Keratinocyte (primary cell): ENCODE measurements around the gene MUC13. TPM values are rescaled to one million over a fixed set of nuclear protein-coding genes. Genes with fewer than 3 reads are reported as not detected.
A peak's percentile ranks its signal among the peaks of the same experiment; 100 is the strongest.

ENCODE experiments used
- DNase-seq: peaks from one replicate; pipeline ENCODE4 v3.0.0-alpha.2; 2011; ENCODE audit warnings: low read depth, missing footprints, low spot score
- FAIRE-seq: peaks from 2 replicates; lab custom pipeline; 2011; peaks lifted over from hg19 to GRCh38; lab: Jason Lieb, UNC
- H2AFZ ChIP-seq: 2 replicates; pipeline ENCODE4 v1.6.0; 2012; ENCODE audit warnings: low read length, control low read depth, inconsistent platforms; ENCODE audit not compliant: control insufficient read depth
- H3K27ac ChIP-seq: 2 replicates; pipeline ENCODE4 v1.5.1; 2011; ENCODE audit warnings: low read length; ENCODE audit not compliant: control insufficient read depth, insufficient read depth
- H3K27me3 ChIP-seq: 3 replicates; pipeline ENCODE4 v1.6.0; 2011; ENCODE audit warnings: low read length; ENCODE audit not compliant: control insufficient read depth, insufficient read depth; ENCODE audit errors: extremely low read depth
- H3K36me3 ChIP-seq, 2 experiments: 2 replicates in 1 of 2; 3 replicates in 1 of 2; pipeline ENCODE4 v1.5.1; 2011; ENCODE audit warnings: low read length in 2 of 2, mild to moderate bottlenecking in 1 of 2; ENCODE audit not compliant: control insufficient read depth in 2 of 2, insufficient read depth in 2 of 2; ENCODE audit errors: extremely low read depth in 1 of 2
- H3K4me1 ChIP-seq: 3 replicates; pipeline ENCODE4 v1.5.1; 2011; ENCODE audit warnings: low read length; ENCODE audit not compliant: control insufficient read depth, insufficient read depth; ENCODE audit errors: extremely low read depth
- H3K4me2 ChIP-seq: 3 replicates; pipeline ENCODE4 v1.6.0; 2011; ENCODE audit warnings: low read depth, low read length; ENCODE audit not compliant: control insufficient read depth, insufficient read depth; ENCODE audit errors: extremely low read depth
- H3K4me3 ChIP-seq, 3 experiments: fragments of 200-600 bp in 1 of 3; sonication (generic) in 1 of 3; 2 replicates in 2 of 3; 3 replicates in 1 of 3; pipeline ENCODE4 v1.5.1; 2011 to 2016; ENCODE audit warnings: low read length in 3 of 3, mild to moderate bottlenecking in 3 of 3, control low read depth in 2 of 3, inconsistent platforms in 1 of 3, low read depth in 1 of 3, mixed read lengths in 1 of 3, mixed run types in 1 of 3, moderate library complexity in 1 of 3; ENCODE audit not compliant: control insufficient read depth in 2 of 3, insufficient read depth in 2 of 3; ENCODE audit errors: extremely low read depth in 1 of 3
- H3K79me2 ChIP-seq: 2 replicates; pipeline ENCODE4 v1.6.0; 2012; ENCODE audit warnings: low read length; ENCODE audit not compliant: control insufficient read depth, insufficient read depth
- H3K9ac ChIP-seq: 3 replicates; pipeline ENCODE4 v1.6.0; 2011; ENCODE audit warnings: low read length; ENCODE audit not compliant: control insufficient read depth, insufficient read depth; ENCODE audit errors: extremely low read depth
- H3K9me1 ChIP-seq: 3 replicates; pipeline ENCODE4 v1.6.0; 2011; ENCODE audit warnings: low read length; ENCODE audit not compliant: control insufficient read depth, insufficient read depth; ENCODE audit errors: extremely low read depth
- H3K9me3 ChIP-seq: 2 replicates; pipeline ENCODE4 v1.5.1; 2012; ENCODE audit warnings: low read depth, low read length; ENCODE audit not compliant: control insufficient read depth
- H4K20me1 ChIP-seq: 3 replicates; pipeline ENCODE4 v1.6.0; 2011; ENCODE audit warnings: low read length; ENCODE audit not compliant: control insufficient read depth, insufficient read depth; ENCODE audit errors: extremely low read depth
- CTCF ChIP-seq, 3 experiments: IDR thresholded peaks in 1 of 3; conservative IDR thresholded peaks in 1 of 3; optimal IDR thresholded peaks in 1 of 3; 2 replicates in 2 of 3; 3 replicates in 1 of 3; pipeline versions ENCODE3 to v1.5.1; 2011; ENCODE audit warnings: low read length in 3 of 3, mild to moderate bottlenecking in 3 of 3, moderate library complexity in 2 of 3, control low read depth in 1 of 3, inconsistent platforms in 1 of 3; ENCODE audit not compliant: insufficient read depth in 2 of 3; ENCODE audit errors: extremely low read depth in 1 of 3
- EZH2 ChIP-seq: IDR thresholded peaks from one replicate; pipeline ENCODE4 v1.6.1; 2012; ENCODE audit warnings: inconsistent platforms, mild to moderate bottlenecking, low read length, moderate library complexity
- dilution Hi-C: fragments of 300-500 bp; cut with MboI; formaldehyde crosslinking; loops from one replicate; pipeline ENCODE4 v1.7.0; 2020; ENCODE audit warnings: low sequenced_read_pairs; ENCODE audit not compliant: extremely low pct_ligation_motif_present
- polyA plus RNA-seq, 5 experiments: library from polyadenylated mRNA; depleted of rRNA in 3 of 5; stranded (reverse) in 3 of 5; stranded (forward) in 1 of 5; unstranded in 1 of 5; fragments of >200 nt; gene quantifications; 1 replicate in 1 of 5; 2 replicates in 3 of 5; 3 replicates in 1 of 5; pipeline versions ENCODE4 v1.2.1 to v1.2.3, GENCODE V29; 2011 to 2012; ENCODE audit warnings: missing spikeins in 2 of 5, low read depth in 1 of 5, low replicate concordance in 1 of 5

MUC13 gene
- polyA plus RNA-seq, 1 donor (not counting 4 experiments of a cell fraction or from before 2014, with no cell fraction given) = not detected

DNA sequence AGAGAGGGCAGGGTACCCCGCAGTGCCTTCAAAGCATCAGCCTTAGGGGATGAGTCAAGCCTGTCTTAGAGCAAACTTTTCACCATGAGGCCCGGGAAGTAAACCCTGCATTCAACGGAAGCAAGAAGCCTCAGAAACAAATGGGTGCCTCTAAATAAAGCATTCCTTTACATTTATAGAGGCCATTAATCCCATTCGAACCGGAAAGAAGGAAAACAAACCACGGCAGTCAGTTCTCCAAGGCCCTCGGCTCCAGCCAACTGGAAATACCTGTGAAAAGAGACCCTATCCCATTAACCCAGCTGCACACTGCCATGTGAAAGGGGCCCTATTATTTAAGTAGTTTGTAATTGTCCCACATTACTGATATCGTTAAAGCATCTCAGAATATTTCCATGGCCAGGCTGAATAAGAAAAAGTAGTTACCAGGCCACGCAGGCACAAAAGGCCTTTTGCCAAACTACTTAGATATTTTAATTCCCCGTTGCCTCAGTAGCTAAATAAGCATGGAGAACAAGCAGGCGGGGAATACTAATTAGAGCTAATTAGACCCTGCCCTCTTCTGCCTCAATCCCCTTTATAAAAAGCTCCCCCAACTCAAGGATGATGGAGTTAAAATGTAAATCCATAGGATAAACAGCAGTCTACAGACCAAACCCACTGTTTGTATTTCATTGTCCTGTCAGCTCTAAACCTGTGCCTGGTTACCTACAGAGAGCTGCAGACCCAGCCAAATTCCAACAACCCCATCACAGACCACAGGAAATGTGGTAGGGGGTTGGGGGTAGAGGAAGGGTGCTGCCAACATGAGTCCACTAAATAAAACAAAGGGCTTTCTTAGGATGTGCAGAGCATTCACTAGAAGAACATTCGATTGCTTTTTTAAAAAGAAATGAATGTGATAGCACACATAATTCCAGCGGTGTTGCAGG is 51.5 kb downstream of the MUC13 start:
- H3K9me1 ChIP-seq = no peaks in the 10 kb centered on the region
- H2AFZ ChIP-seq = no peak overlapping the region
- H3K4me3 ChIP-seq = no peak overlapping the region
- H3K9me3 ChIP-seq = no peaks in the 10 kb centered on the region
- no peaks in the 10 kb centered on the region for H3K27me3 ChIP-seq
- peak overlapping the region; percentile 88 for H3K27ac ChIP-seq
- H3K79me2 ChIP-seq = peaks cover 58% of the 10 kb centered on the region
- H3K36me3 ChIP-seq = peaks cover 0 to 12% of the 10 kb centered on the region in 2 experiments
- DNase-seq (no peak), FAIRE-seq (no peak)
- H3K4me2 ChIP-seq = peak overlapping the region; percentile 99
- H3K4me1 ChIP-seq = peaks cover 68% of the 10 kb centered on the region
- no peak overlapping the region for H3K9ac ChIP-seq
- H4K20me1 ChIP-seq = no peaks in the 10 kb centered on the region
- TF ChIP-seq EZH2 (no peak), CTCF (optimal IDR thresholded peaks at IDR 0.05 in 1 of 3, IDR thresholded peaks at IDR 0.05 in 1 of 3, conservative IDR thresholded peaks at IDR 0.05 in 1 of 3; ENCODE audit: extremely low read depth in 1 of 3, insufficient read depth in 2 of 3, low read length in 3 of 3) (no peak)
- dilution Hi-C loops = no loop called here

- TF ChIP-seq EZH2 (no peak), CTCF (optimal IDR thresholded peaks at IDR 0.05 in 1 of 3, IDR thresholded peaks at IDR 0.05 in 1 of 3, conservative IDR thresholded peaks at IDR 0.05 in 1 of 3; ENCODE audit: extremely low read depth in 1 of 3, insufficient read depth in 2 of 3, low read length in 3 of 3) (no peak)
- peak; percentile 43 for FAIRE-seq
- no peak overlapping the region for H3K4me2 ChIP-seq
These were observed 52.4 kb downstream of the MUC13 start for GRCh38 chr3:124881976-124882697.

More at GRCh38 chr3:124881976-124882697, 52.4 kb downstream of the MUC13 start:
- dilution Hi-C loops = no loop called here
- H3K9me3 ChIP-seq = no peaks in the 10 kb centered on the region
- H3K9me1 ChIP-seq = no peaks in the 10 kb centered on the region
- H3K36me3 ChIP-seq = peaks cover 0 to 12% of the 10 kb centered on the region in 2 experiments
- no peak overlapping the region for H3K9ac ChIP-seq
- H3K79me2 ChIP-seq = peaks cover 67% of the 10 kb centered on the region
- H3K27me3 ChIP-seq = no peaks in the 10 kb centered on the region
- H3K4me1 ChIP-seq = peaks cover 70% of the 10 kb centered on the region
- no peak overlapping the region for H3K27ac ChIP-seq
- H2AFZ ChIP-seq = no peak overlapping the region
- H3K4me3 ChIP-seq = no peak overlapping the region
- no peaks in the 10 kb centered on the region for H4K20me1 ChIP-seq
- no peak for DNase-seq
